Gastrocnemius medialis (tissue), 4 donors: ENCODE measurements around the gene MLLT11. TPM values are rescaled to one million over a fixed set of nuclear protein-coding genes. Genes with fewer than 3 reads are reported as not detected.

Experiments
- ATAC-seq, 2 donors: fragments of 150-250 bp; one replicate each; pipeline ENCODE4 v1.9.1; 2016
- DNase-seq, 2 donors: peaks; one replicate each; pipeline ENCODE4 v3.0.0-alpha.2; 2019
- H3K27ac ChIP-seq, 4 donors: fragments of 200-600 bp; sonication (generic); 1 replicate in 1 of 4; 2 replicates in 3 of 4; pipeline ENCODE4 v1.5.1; 2016 to 2018; ENCODE audit warnings: mild to moderate bottlenecking in 2 of 4, moderate library complexity in 1 of 4
- H3K27me3 ChIP-seq, 3 donors: fragments of 200-600 bp; sonication (generic) in 2 of 3; 1 replicate in 1 of 3; 2 replicates in 2 of 3; pipeline versions ENCODE4 v1.5.1 to v1.6.0; 2016 to 2019; ENCODE audit warnings: mild to moderate bottlenecking in 1 of 3, moderate library complexity in 1 of 3
- H3K36me3 ChIP-seq, 2 donors: fragments of 200-600 bp; sonication (generic) in 1 of 2; one replicate each; pipeline ENCODE4 v1.5.1; 2017 to 2018
- H3K4me1 ChIP-seq, 2 donors: fragments of 200-600 bp; sonication (generic) in 1 of 2; one replicate each; pipeline ENCODE4 v1.5.1; 2016 to 2017; ENCODE audit warnings: mild to moderate bottlenecking in 2 of 2
- H3K4me3 ChIP-seq, 4 donors: fragments of 200-600 bp; sonication (generic) in 3 of 4; 1 replicate in 1 of 4; 2 replicates in 3 of 4; pipeline ENCODE4 v1.5.1; 2016 to 2019; ENCODE audit warnings: mild to moderate bottlenecking in 2 of 4
- H3K9me3 ChIP-seq, 3 donors: fragments of 200-600 bp; sonication (generic) in 2 of 3; 1 replicate in 1 of 3; 2 replicates in 2 of 3; pipeline ENCODE4 v1.5.1; 2016 to 2019
- POLR2A ChIP-seq, 2 donors: fragments of 450-650 bp; IDR thresholded peaks; one replicate each; pipeline ENCODE4 v1.6.1; 2017; ENCODE audit warnings: antibody characterized with exemption in 2 of 2, mild to moderate bottlenecking in 2 of 2, moderate library complexity in 2 of 2
- in situ Hi-C, 4 donors: fragments of 200-750 bp; cut with MboI; loops; one replicate each; pipeline versions ENCODE4 v1.15.0 to v1.8.0; 2017; ENCODE audit warnings: low sequenced_read_pairs in 4 of 4
- intact Hi-C: fragments of 100-400 bp; cut with DNase I; formaldehyde crosslinking; loops from one replicate; pipeline ENCODE4 v1.15.1; 2023; ENCODE audit warnings: low total_unique reads
- total RNA-seq, 4 donors: library from RNA; depleted of rRNA; stranded (reverse); fragments of >200 nt; gene quantifications; one replicate each; pipeline versions ENCODE4 v1.1.0 to v1.2.3, GENCODE V29; 2016
- TF ChIP-seq, protein P1 (sequence below), 5 experiments: fragments of 450-650 bp in 3 of 5; fragments of 200-600 bp in 2 of 5; sonication (generic) in 2 of 5; IDR thresholded peaks in 4 of 5; conservative IDR thresholded peaks in 1 of 5; 1 replicate in 4 of 5; 2 replicates in 1 of 5; pipeline ENCODE4 v1.5.1; 2016 to 2019; ENCODE audit warnings: antibody characterized with exemption in 5 of 5, mild to moderate bottlenecking in 3 of 5, moderate library complexity in 3 of 5

The MLLT11 gene
- total RNA-seq, 4 donors from 2014 or later, result 1.5 to 9.2 (median 5.4) TPM

DNA sequence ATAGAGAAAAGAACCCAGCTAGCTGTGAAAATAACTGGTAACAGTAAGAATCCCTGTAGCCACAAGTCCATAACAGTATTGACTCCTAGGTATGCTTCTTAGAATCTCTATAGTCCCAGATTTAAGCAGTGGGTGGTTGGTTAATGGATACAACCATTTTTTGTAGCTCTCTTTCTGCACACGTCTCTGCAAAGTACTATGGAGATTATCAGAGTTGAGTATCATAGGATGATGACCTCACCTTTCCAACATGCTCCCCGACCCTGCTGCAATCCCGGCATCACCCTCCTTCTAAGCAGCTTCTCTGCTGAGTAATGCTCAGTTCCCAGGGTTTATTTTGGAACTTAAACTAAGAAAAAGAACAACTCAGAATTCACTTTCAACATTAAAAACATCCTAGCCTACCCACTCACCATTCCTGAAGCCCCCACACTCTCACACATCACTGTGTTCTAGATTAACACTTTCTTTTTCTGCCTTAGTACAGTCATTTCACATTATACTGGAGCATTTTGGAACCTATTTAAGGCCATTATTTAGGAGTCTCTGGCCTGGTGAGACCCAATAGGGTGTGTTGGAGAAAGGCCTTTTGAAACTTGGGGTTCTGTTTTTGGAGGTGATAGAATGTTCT, 2.7 kb downstream of the MLLT11 start:
- in situ Hi-C loops, result no loop called here
- no peak for ATAC-seq
- H3K36me3 ChIP-seq, result no peaks in the 10 kb centered on the region
- intact Hi-C loops, result no loop called here
- H3K27ac ChIP-seq, result peak overlapping the region in 1 of 4 donors; percentile 44
- H3K9me3 ChIP-seq, result no peaks in the 10 kb centered on the region
- TF ChIP-seq, protein P1, sequence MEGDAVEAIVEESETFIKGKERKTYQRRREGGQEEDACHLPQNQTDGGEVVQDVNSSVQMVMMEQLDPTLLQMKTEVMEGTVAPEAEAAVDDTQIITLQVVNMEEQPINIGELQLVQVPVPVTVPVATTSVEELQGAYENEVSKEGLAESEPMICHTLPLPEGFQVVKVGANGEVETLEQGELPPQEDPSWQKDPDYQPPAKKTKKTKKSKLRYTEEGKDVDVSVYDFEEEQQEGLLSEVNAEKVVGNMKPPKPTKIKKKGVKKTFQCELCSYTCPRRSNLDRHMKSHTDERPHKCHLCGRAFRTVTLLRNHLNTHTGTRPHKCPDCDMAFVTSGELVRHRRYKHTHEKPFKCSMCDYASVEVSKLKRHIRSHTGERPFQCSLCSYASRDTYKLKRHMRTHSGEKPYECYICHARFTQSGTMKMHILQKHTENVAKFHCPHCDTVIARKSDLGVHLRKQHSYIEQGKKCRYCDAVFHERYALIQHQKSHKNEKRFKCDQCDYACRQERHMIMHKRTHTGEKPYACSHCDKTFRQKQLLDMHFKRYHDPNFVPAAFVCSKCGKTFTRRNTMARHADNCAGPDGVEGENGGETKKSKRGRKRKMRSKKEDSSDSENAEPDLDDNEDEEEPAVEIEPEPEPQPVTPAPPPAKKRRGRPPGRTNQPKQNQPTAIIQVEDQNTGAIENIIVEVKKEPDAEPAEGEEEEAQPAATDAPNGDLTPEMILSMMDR (IDR thresholded peaks at IDR 0.05 in 4 of 5, conservative IDR thresholded peaks at IDR 0.05 in 1 of 5), result no peak
- no peak for TF ChIP-seq POLR2A (IDR thresholded peaks at IDR 0.05)
- H3K4me1 ChIP-seq, result peaks cover 8 to 14% of the 10 kb centered on the region in 2 donors
- no peaks in the 10 kb centered on the region for H3K27me3 ChIP-seq
- no peak for DNase-seq
- no peak overlapping the region for H3K4me3 ChIP-seq

DNA sequence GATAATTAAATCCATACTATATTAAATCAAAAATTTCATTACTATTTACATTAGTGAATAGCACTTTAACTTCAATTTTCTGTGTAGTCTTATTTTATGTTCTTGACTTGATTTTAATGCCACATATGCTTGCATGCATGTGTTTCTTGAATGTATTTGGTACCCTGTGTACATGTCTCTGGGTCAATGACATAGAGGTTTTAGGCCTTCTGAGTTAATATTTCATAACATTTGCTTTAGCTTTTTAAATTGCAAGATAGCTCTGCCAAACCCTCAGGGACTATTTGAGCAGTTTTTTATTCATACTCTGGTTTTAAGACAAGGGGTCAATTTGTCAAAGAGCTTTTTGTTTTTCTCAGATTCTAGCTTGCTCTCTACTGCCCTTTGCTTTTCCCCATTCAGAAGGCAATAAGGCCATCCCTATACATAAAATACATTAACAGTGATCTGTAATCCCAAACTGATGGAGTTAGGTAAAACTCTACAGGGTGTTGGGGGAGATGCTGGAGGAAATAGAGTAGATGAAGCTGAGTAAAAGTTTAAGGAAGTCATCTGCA, 5.0 kb downstream of the MLLT11 start:
- no peak for ATAC-seq
- intact Hi-C loops, result no loop called here
- no peak for TF ChIP-seq POLR2A (IDR thresholded peaks at IDR 0.05)
- TF ChIP-seq, protein P1 (IDR thresholded peaks at IDR 0.05 in 4 of 5, conservative IDR thresholded peaks at IDR 0.05 in 1 of 5), result no peak

DNA sequence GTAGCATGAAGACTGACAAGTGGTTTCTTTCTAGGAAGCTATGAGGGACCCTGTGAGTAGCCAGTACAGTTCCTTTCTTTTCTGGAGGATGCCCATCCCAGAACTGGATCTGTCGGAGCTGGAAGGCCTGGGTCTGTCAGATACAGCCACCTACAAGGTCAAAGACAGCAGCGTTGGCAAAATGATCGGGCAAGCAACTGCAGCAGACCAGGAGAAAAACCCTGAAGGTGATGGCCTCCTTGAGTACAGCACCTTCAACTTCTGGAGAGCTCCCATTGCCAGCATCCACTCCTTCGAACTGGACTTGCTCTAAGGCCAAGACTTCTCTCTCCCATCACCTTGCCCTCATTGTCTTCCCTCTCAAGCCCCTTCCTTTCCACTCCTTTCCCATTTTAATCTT, 7.0 kb downstream of the MLLT11 start:
- H3K27ac ChIP-seq, result peak overlapping the region in 2 of 4 donors; percentile 8 to 96
- intact Hi-C loops, result no loop called here
- TF ChIP-seq POLR2A (IDR thresholded peaks at IDR 0.05), result no peak
- TF ChIP-seq, protein P1 (IDR thresholded peaks at IDR 0.05 in 4 of 5, conservative IDR thresholded peaks at IDR 0.05 in 1 of 5), result no peak

More for the DNA sequence above, 5.0 kb downstream of the MLLT11 start:
- no peak for DNase-seq
- H3K9me3 ChIP-seq, result no peaks in the 10 kb centered on the region
- H3K4me3 ChIP-seq, result no peak overlapping the region
- no peak overlapping the region for H3K27ac ChIP-seq
- peaks cover 5 to 11% of the 10 kb centered on the region in 2 donors for H3K4me1 ChIP-seq
- in situ Hi-C loops, result no loop called here
- no peaks in the 10 kb centered on the region for H3K36me3 ChIP-seq
- H3K27me3 ChIP-seq, result no peaks in the 10 kb centered on the region

DNA sequence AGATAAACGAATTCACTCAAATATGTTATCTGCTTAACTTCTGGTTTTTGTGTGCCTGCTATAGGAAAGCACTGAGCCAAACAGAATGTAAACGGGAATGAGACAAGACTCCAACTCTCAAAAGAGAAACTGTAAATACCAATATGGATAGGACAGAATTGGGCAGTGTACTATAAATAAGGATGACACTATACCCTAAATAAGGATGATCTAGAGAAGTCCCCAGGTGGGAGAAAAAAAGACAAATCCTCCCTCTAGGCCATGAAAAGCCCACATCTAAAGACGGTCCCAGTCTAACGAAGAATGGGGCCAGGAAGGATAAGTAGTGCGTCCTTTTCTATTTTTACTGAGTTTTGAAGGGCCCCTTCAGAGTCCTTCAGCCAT, 8.9 kb downstream of the MLLT11 start:
- TF ChIP-seq, protein P1 (IDR thresholded peaks at IDR 0.05 in 4 of 5, conservative IDR thresholded peaks at IDR 0.05 in 1 of 5), result no peak
- no peak for TF ChIP-seq POLR2A (IDR thresholded peaks at IDR 0.05)
- DNase-seq (no peak), ATAC-seq (no peak)
- Histone ChIP-seq H3K9me3 (no peaks in the 10 kb centered on the region), H3K27me3 (no peaks in the 10 kb centered on the region), H3K4me3 (no peak overlapping the region), H3K4me1 (peaks cover 9 to 19% of the 10 kb centered on the region in 2 donors), H3K36me3 (peaks cover 0 to 4% of the 10 kb centered on the region in 2 donors), H3K27ac (peak overlapping the region; percentile 94 to 99 (median 98))
- intact Hi-C loops (no loop called here), in situ Hi-C loops (no loop called here)

More for the DNA sequence above, 7.0 kb downstream of the MLLT11 start:
- ATAC-seq, result no peak
- Histone ChIP-seq H3K36me3 (no peaks in the 10 kb centered on the region), H3K9me3 (no peaks in the 10 kb centered on the region), H3K4me1 (peaks cover 7 to 17% of the 10 kb centered on the region in 2 donors), H3K4me3 (no peak overlapping the region), H3K27me3 (no peaks in the 10 kb centered on the region)
- peak in 1 of 2 donors; percentile 10 for DNase-seq
- in situ Hi-C loops, result no loop called here
